Left hindlimb (tissue), 1 donor: ENCODE measurements around the gene UBE2E3.
"Not testable (repeated sequence)": the region's sequence is repeated elsewhere in the genome, so short reads cannot be mapped to it uniquely, and the experiment has no call there.

Experiments
- DNase-seq: peaks from one replicate; pipeline ENCODE4 v3.0.0-alpha.2; 2018

UBE2E3 gene

DNA sequence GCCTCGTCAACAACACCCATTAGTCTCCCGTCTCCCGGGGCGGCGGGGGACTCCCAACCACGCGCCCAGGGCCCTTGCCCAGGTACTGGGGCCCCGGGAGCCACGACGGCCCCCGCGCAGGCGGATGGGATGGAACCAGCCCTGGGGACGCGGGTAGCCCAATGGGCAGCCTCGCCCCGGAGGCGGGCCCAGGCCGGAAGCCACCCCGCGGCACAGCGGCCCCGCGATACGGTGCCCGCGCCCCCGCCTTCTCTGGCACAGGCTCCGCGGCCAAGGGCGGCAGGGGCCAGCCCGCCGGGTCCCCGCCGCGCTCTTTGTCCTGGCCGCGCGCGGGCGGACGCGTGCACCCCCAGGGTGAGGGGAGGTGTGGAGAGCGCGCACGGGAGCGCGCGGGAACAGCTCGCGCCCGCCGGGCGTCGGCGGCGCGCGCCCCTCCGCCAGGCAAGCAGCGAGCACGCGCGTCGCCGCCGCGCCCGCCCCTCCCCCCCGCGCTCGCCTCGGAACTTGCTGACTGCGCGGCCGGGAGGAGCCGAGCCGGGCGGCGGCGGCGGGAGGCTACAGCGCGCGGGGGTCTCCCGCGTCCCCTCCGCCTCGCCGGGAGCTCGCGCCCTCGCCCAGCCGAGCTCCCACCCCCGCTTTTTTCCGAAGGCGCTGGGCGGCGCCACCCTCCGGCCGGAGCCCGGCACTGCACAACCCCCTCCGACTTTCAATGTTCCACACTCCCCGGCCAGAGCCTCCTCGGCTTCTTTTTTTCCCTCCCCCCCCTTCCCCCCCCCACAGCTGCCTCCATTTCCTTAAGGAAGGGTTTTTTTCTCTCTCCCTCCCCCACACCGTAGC is at the start of gene UBE2E3:
UBE2E3 (plus strand) TSS at position 500 of the 837 bp plus-strand sequence. CDS start 1,438 bp downstream, outside the sequence.
- peak; percentile 95 for DNase-seq

DNA sequence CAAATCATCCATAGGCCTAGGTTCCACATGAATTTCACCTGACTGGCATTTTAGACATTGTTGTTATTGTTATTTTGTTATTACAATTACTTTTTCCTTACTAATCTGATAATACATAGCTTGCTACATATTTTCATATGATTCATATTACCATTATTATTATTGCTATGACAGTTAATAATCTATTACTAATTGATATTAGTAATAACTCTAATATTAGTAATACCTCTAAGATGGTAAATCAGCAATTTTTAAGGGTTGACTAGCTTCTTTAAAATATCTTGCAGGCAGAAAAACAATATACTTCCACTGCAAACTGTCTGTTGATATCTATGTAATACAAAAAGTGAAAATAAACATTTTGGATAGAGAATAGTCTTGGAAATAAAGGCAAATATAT is 48.6 kb upstream of the UBE2E3 start:
- DNase-seq, result no peak

DNA sequence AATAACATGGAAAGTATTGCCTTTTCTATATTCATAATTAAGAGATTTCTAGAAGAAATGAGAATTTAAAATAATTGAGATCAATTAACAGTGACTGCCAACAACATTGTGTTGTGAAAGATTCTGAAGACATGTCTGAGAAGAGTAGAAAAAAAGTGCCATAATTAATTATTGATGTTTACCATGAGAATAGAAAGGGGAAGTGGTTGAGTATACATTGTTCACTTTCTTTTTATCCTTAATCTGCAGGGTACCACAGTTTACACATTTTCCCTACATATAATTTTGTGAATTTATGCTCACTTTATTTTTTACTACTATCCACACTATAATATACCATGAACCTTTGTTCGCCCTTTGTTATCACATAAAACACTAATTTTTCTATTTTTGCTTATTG is 47.1 kb upstream of the UBE2E3 start:
- no peak for DNase-seq

DNA sequence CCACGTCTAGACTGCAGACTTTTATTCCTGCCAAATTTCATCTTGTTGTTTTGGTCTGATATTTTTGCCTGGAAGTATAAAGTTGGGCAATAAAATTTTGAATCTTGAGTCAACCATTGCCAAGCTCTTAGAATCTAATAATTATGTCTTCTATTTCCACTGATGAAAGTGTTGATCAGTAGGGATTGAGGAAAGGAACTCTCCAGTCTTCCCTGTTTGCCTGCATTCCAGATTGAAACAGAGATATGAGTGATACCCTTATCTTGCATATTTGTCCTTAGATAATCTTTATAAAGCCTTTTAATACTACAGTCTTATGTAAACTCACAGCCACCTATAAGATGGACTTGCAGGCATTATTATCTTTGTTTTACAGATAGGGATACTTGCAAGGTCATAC is 45.5 kb upstream of the UBE2E3 start:
- no peak for DNase-seq

DNA sequence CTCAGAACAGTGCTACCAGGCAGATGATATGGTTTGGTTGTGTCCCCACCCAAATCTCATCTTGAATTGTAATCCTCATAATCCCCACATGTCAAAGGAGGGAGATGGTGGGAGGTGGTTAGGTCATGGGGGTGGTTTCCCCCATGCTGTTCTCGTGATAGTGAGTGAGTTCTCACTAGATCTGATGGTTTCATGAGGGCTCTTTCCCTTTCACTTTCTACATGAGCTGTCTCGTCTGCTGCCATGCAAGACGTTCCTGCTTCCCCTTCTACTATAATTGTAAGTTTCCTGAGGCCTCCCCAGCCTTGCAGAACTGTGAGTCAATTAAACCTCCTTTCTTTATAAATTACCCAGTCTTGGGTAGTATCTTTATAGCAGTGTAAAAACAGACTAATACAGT is 42.9 kb upstream of the UBE2E3 start:
- DNase-seq, result not testable (repeated sequence)

DNA sequence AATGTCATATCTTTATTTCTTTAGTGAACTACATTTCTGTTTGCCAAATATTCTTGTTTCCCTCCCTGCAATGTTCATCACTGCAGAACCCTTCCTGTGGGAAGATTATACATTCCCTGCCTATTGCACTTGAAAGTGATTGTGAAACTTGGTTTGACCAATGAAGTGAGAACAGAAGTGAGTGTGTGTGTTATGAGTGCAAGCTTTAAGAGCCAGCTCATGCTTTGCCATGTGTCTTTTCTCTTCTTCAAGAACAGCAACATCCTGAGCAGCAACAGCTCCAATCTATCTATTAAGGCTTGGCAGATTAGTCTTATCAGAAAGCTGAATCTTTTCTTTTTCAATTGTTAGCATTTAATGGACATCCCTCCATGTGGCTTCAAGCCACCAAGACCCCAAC is 42.0 kb upstream of the UBE2E3 start:
- no peak for DNase-seq

DNA sequence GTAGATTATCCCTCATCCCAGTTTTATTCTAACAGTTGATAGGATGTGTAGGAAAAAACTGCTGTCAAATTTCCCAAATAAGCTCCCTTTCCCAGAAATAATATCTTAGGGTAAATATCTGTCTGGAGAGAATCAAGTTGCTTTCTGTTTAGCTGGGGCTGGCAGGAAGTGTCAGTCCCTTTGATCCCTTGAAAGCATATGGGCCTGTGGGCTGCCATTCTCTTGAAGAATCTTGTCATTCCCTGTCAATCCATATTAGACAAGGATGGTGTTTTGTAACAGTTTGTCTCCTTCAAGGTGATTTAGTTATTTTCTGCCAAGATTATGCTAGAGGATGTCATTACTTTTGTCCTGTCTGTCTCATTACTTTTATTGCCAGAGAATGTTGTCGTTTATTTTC is 37.1 kb upstream of the UBE2E3 start:
- no peak for DNase-seq

DNA sequence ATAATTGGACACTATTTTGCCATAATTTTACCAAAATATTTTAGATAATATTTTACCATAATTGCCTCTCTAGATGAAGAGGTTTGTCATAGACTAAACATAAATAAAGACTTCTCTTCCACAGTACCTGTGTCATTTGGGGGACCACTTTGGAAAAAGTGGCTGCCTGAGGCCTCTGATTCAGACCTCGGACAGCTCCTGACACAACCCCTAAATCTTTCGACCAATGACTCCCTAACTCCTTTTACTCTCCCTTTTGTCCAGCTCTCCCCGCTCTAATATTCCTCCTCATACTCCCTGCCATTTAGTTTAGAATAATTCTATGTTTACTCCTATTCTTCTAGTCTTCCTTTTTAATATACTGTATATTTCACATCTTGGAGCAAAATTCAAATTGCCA is 36.0 kb upstream of the UBE2E3 start:
- DNase-seq, result no peak

DNA sequence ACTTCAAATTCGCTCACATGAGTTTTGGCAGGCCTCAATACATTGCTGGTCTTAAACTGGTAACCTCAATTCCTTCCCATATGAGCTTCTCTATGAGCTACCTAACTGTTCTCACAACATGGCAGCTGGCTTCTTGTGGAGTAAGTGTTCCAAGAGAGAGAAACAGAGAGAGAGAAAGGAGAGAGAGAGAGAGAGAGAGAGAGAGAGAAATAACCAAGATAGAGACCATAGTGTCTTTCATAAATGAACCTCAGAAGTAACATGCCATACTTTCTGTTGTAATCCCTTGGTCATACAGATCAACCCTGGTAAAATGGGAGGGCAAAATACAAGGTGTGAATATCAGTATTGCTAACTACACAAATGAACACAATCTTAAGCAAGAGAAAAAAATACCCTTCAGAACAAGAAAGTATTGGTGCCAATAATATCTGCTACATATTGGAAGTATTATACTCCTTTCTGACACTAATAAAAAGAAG is 33.2 kb upstream of the UBE2E3 start:
- no peak for DNase-seq

DNA sequence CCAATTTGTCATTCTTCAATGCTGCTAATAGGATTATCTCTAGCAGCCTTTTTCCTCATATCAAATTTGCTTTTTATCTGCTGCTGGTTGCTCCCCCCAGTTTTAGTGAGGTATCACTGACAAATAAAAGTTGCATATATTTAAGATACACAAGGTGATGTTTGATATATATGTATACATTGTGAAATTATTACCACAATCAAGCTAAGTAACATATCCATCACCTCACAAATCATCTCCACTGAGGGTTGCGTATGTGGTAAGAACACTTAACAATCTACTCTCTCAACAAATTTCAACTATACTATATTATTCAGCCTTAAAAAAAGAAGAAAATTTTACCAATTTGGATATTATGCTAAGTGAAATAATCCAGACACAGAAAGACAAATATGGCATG is 30.5 kb upstream of the UBE2E3 start:
- no peak for DNase-seq

DNA sequence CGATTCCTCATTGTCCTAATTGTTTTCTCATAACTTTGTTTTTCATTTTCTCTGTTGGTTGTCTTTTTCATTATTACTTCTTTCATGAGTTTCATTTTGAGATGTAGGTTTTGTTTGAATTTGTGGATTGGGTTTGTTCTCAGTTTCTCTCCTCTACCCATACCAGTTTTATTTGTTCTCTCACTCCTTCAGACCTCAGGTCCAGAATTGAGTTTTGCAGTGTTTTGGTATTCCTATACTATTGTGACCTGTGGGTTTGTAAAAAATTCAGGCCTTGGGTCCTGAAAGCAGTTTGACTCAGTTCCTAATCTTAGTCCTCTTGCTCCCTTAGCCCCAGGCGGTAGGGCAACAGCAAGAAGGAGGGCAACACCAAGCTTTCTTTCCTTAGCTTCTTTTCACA is 28.3 kb upstream of the UBE2E3 start:
- no peak for DNase-seq

DNA sequence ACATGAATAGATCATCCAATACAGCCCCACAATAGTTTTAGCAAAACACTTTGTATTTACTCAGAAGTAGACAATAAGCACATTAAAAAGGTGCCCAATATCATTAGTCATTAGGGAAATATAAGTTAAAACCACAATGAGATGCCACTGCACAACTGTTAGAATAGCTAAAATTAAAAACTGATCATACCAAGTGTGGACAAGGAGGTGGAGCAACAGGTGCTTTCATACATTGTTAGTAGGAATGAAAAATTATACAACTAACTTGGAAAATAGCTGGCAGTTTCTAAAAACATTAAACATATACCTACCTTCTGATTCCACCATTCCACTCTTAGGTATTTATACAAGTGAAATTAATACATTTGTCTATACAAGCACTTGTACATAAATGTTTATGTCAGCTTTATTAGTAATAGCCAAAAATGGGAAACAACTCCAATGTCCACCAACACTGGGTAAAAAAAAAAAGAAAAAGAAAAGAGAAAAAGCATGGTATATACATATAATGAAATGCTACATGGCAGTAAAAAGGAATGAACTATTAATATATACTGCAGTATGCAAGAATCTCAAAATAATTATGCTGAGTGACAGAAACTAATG is 27.6 kb upstream of the UBE2E3 start:
- no peak for DNase-seq

DNA sequence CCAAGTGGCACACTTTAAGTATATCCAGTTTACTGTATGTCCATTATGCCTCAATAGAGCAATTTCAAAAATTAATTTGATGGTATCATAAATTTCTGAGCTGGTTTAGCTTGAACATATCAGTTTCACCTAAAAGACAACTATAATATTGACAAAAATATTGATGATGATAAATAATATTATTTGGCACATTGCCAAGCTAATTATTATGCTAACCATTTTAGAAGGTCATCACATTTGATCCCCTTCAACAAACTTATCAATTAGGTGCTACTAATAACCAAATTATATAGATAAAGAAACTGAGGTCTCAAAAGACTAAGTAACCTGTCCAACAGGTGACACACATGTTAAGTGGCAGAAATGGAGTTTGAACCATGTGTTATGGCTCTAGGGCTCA is 26.9 kb upstream of the UBE2E3 start:
- DNase-seq, result no peak

DNA sequence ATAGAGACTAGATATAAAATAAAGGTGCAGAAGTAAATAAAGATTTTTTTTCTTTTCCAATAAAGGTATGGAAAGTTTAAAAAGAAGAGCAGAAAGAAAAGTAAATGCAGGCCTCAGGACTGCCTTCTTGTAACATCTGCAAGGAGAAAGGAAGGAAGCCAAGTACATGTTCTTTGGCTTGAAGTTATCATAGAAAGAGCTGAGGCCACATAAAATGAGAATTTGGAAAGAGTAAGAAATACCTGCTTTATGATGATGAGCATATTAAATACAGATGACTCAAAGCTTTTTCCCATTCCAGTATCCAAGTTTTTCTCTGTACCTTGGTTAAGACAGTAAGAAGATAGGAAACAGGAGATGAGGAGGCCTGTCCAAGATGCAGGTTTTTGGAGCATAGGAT is 25.3 kb upstream of the UBE2E3 start:
- DNase-seq, result no peak

DNA sequence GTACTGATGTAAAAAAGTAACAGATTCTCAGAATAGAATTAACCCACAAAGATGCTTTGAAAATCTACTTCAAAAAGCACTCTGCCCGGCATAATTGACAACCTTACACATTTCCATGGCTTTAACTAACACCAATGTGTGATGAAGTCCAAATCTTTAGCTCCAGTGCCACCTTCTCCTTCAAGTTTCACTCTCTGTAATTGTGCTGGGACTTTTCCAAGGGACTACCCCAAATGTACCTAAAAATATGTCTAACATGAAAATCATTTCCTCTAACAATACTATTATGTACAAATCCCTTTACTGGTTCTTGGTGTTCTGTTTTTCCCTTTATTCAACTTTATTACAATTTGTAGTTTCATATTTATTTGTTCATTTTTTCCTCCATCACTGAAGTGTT is 20.6 kb upstream of the UBE2E3 start:
- no peak for DNase-seq

DNA sequence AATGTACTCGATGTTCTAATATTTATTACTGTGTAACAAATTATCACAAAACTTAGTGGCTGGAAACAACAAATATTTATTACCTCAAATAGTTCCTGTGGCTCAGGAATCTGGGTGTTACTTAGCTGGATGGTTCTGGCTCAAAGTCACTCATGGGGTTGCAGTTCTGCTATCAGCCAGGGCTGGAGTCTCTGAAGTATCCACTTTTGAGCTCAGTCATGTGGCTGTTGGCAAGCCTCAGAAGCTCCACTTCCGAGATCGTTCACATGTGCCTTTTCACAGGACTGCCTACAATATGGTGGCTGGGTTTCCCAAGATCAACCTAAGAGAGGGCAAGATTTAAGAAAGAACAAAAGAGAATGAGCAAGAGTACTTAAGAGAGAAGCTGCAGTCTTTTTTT is 19.4 kb upstream of the UBE2E3 start:
- no peak for DNase-seq

DNA sequence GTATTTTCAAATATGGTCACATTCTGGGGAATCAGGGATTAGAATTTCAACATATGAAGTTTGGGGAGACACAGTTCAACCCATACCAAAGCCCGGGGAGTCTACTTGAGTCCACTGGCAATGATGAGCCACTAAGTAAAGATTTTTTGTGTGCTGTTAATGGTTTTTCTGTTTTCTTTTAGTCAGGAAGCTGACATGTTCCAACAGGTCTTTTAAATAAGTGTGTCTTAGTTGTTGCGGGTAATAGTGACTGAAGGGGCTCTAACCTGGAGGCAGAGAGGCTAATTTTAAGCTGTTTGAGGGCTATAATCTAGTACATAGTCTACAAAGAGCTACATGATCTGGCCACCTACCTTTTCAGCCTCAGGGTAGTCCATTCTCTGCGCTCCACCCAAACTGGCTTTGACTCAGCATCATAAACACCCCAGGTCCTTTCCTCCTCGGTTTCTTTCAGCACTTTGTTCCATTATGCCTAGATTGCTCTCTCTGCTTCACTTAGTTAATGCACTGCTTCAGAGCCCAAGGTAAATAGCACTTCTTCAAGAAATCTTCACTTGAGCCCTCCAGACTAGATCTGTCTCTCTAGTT is 17.6 kb upstream of the UBE2E3 start:
- DNase-seq, result no peak

DNA sequence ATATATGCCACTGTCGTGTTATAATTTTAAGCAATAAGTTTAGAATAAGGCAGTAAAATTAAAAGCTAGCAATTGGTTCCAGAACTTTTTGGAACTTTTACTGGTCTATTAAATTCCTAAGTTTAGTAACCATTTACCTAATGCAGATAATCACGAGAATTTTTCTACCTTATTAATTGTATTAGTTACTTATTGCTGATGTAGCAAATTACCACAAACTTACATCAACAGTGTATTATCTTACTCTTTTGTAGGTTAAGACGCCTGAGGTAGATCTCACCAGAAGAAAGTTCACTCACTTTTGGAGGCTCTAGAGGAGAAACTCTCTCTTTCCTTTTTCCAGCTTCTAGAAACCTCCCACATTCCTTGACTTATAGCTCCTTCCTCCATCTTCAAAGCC is 14.0 kb upstream of the UBE2E3 start:
- DNase-seq, result no peak

DNA sequence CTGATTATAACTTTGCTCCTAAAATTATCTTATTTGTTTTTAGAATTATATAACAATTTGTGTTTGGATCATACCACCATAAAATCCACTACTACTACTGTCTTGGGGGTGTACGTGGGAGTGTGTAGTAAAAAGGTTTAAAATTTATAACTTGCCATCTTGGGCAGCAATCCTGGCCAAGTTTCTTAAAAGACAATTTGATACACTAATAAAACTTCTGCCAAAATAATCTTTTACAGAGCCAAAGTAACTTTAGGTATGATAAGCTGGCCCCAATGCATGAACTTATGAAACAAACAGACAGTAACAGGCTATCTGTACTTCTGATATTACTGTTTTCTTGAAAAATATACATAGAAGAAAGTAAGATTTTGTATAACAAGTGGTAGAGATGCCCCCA is 11.3 kb upstream of the UBE2E3 start:
- DNase-seq, result no peak

DNA sequence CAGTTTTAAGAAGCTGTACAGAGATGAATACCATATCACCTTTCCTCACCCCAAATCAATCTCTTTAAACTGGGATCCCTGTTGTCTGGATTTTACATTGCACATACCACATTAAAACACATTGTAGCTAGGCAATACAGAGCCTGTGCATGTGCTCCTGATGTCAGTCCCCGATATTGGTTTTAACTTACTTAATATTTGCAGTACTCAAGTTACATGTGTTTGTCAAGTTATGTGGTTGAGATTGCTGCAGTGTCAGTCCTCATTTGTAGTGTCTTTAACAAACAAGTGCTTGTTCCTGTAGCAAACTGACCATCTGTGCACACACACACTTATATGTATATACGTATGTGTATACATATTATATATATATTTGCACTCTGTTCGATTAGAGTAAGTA is 10.4 kb upstream of the UBE2E3 start:
- no peak for DNase-seq

DNA sequence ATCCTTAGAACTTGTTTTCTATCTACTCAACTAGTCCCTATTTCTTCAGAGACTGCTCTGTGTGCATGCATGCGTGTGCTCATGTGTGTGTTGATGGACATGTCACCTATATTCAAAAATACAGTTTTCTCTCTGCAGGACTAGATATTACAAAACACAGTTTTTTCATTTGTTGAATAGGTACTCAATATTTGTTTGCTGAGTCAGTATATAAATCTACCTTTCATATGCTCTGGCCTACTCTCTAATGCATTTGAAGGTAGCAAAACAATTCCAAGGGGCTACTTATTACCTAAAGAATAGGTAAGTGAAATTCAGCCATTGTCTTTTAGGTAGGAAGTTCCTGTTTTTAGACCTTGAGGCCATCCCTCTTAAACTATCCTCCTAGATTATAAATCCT is 8.6 kb upstream of the UBE2E3 start:
- DNase-seq, result no peak

DNA sequence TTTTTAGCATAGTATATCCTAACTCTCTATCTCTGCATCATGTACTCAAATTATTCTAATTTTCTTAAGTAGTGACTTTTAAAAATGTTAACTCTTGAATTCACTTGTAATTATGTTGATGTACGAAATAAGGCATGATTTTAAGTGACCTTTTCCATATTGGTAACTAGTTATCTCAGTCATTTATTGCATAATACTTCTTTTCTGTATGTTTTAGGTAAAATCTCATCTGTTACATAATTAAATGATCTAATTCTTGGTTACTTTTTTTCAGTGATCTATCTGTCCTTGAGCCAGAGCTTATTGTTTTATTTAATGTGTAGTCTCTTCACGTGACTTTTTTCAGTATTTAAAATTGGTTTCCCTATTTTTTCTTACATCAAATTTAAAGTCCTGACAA is 4.8 kb upstream of the UBE2E3 start:
- no peak for DNase-seq

DNA sequence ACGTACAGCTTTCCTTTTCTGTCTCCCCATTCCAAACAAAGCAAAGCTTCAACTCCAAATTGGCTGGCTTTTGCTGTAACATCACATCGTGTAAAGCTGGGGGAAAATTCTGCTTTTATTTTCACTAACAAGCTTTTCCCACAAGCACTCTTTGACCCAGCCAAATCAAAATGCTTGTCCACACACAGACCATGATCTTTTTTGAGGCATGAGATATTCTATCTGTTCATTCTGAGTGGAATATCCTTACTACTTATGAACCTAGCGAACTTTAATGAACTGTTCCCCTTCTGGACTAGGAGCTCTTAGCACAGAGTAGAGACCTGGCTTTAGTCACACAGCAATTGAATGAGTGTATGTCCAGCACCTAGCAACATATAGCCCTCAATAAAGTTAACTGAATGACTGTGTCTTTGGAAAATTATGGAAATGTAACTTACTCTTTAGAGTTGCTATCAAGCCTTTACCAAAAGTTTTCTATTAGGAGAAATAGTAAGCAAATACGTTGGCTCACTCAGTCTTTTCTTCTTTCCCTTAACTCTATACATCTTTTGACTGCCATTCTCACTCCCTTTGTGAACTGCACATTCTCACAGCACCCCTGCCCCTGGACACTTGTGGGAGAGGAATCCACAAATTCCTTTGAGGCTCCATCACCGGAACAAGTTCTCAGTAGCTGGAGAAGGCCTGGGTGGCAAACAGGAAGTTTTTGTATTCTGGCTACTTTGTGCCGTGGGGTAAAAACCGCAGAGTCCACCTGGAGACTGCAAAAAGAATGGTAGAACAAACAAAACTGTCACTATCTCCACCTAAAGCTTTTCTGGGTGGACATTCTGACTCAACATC is 1.3 kb upstream of the UBE2E3 start:
- no peak for DNase-seq
